Measurements from ENCODE around the gene RMDN3.

Gene RMDN3

GRCh38 chr15:40695469-40695890 is 59.6 kb downstream of the RMDN3 start:
- Histone ChIP-seq H3K27ac (ENCODE audit: low read depth, low read length) (peak overlapping the region; percentile 79), H3K9me2 (replicated peaks; ENCODE audit: control insufficient read depth, low read length) (no peaks in the 10 kb centered on the region), H3K9me3 (ENCODE audit: control insufficient read depth, insufficient read depth, low read length) (no peaks in the 10 kb centered on the region), H3K79me2 (ENCODE audit: control insufficient read depth, low read length) (peaks cover 64% of the 10 kb centered on the region), H3K27me3 (ENCODE audit: control insufficient read depth, low read length) (no peaks in the 10 kb centered on the region), H4K20me1 (ENCODE audit: control insufficient read depth, insufficient read depth, low read depth, low read length) (peaks cover 7% of the 10 kb centered on the region; the same call in 1 of the 2 replicates), H3F3A (ENCODE audit: control insufficient read depth, insufficient read depth) (peaks cover 12% of the 10 kb centered on the region), H3K4me1 (ENCODE audit: control insufficient read depth, low read length) (peaks cover 22% of the 10 kb centered on the region), H3K4me2 (ENCODE audit: low read length) (peak overlapping the region; percentile 74), H3K36me3 (ENCODE audit: control insufficient read depth, low read length) (peaks cover 53% of the 10 kb centered on the region), H3K4me3 (ENCODE audit: low read length) (peak overlapping the region; percentile 81)
- TF ChIP-seq EZH2phosphoT487 (IDR thresholded peaks at IDR 0.05; ENCODE audit: borderline replicate concordance, low read length) (no peak), CTCF (IDR thresholded peaks at IDR 0.05; ENCODE audit: low read depth, low read length, poor library complexity, severe bottlenecking) (no peak)

- H3K79me2 ChIP-seq (ENCODE audit: control insufficient read depth, low read length): peaks cover 59% of the 10 kb centered on the region
These were observed 60.2 kb downstream of the RMDN3 start, which contains the start of gene RAD51 for GRCh38 chr15:40694688-40695468. TSS of gene RAD51 (plus strand) at chr15:40695174. CDS start at chr15:40698759, 3,585 bp downstream.

GRCh38 chr15:40693904-40694687 is 61.0 kb downstream of the RMDN3 start:
- Histone ChIP-seq H3K27ac (ENCODE audit: low read depth, low read length) (peak overlapping the region; percentile 79), H3K9me3 (ENCODE audit: control insufficient read depth, insufficient read depth, low read length) (no peaks in the 10 kb centered on the region), H3K4me1 (ENCODE audit: control insufficient read depth, low read length) (peaks cover 22% of the 10 kb centered on the region), H3K4me2 (ENCODE audit: low read length) (peak overlapping the region; percentile 74), H4K20me1 (ENCODE audit: control insufficient read depth, insufficient read depth, low read depth, low read length) (peaks cover 7% of the 10 kb centered on the region; the same call in 1 of the 2 replicates), H3K79me2 (ENCODE audit: control insufficient read depth, low read length) (peaks cover 52% of the 10 kb centered on the region), H3K9me2 (replicated peaks; ENCODE audit: control insufficient read depth, low read length) (no peaks in the 10 kb centered on the region), H3F3A (ENCODE audit: control insufficient read depth, insufficient read depth) (peaks cover 12% of the 10 kb centered on the region), H3K27me3 (ENCODE audit: control insufficient read depth, low read length) (no peaks in the 10 kb centered on the region), H3K36me3 (ENCODE audit: control insufficient read depth, low read length) (peaks cover 40% of the 10 kb centered on the region), H3K4me3 (ENCODE audit: low read length) (peak overlapping the region; percentile 81)
- TF ChIP-seq EZH2phosphoT487 (IDR thresholded peaks at IDR 0.05; ENCODE audit: borderline replicate concordance, low read length): no peak
- TF ChIP-seq CTCF (IDR thresholded peaks at IDR 0.05; ENCODE audit: low read depth, low read length, poor library complexity, severe bottlenecking): no peak

More at GRCh38 chr15:40694688-40695468, 60.2 kb downstream of the RMDN3 start, which contains the start of gene RAD51:
- Histone ChIP-seq H3K9me3 (ENCODE audit: control insufficient read depth, insufficient read depth, low read length) (no peaks in the 10 kb centered on the region), H3K4me1 (ENCODE audit: control insufficient read depth, low read length) (peaks cover 22% of the 10 kb centered on the region), H3K36me3 (ENCODE audit: control insufficient read depth, low read length) (peaks cover 47% of the 10 kb centered on the region), H3F3A (ENCODE audit: control insufficient read depth, insufficient read depth) (peaks cover 12% of the 10 kb centered on the region), H3K27ac (ENCODE audit: low read depth, low read length) (peak within 1 kb of the TSS; percentile 79), H3K27me3 (ENCODE audit: control insufficient read depth, low read length) (no peaks in the 10 kb centered on the region), H4K20me1 (ENCODE audit: control insufficient read depth, insufficient read depth, low read depth, low read length) (peaks cover 7% of the 10 kb centered on the region; the same call in 1 of the 2 replicates), H3K4me3 (ENCODE audit: low read length) (peak within 1 kb of the TSS; percentile 81), H3K4me2 (ENCODE audit: low read length) (peak within 1 kb of the TSS; percentile 74), H3K9me2 (replicated peaks; ENCODE audit: control insufficient read depth, low read length) (no peaks in the 10 kb centered on the region)
- TF ChIP-seq EZH2phosphoT487 (IDR thresholded peaks at IDR 0.05; ENCODE audit: borderline replicate concordance, low read length) (no peak), CTCF (IDR thresholded peaks at IDR 0.05; ENCODE audit: low read depth, low read length, poor library complexity, severe bottlenecking) (no peak)
